NCI-H1092 treated with DMSO at 0.1 percent for 48 hours (cell line): ENCODE results near the gene DLG2.

Experiments used
- DNase-seq: peaks from one replicate; lab custom pipeline; 2025; lab: John Stamatoyannopoulos, UW

DLG2 gene

DNA sequence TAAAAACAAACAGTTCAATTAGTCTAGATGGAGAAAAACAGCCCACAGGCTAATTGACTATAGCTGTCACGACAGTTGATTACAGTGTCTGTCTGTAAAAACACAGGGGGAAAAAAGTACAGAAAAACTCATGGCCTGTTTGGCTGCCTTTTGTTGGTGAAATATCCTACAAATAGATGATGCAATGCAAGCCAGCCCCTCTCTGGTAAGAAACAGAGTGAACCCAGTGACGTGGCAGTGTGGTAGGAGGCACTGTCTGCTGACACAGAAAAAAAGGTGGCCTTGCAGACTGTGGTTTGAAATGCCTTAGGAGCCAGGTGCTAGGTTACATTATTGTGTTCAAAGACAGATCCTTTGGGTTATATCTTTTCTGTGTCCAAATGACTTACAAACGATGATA is 1909.6 kb downstream of the DLG2 start:
- DNase-seq, result no peak

- no peak for DNase-seq
Observed at GRCh38 chr11:83715927-83716535, 1911.1 kb downstream of the DLG2 start.

GRCh38 chr11:83713708-83714107 is 1913.4 kb downstream of the DLG2 start:
- DNase-seq, result no peak

- DNase-seq, result no peak
Observed at GRCh38 chr11:83711106-83711527, 1916.0 kb downstream of the DLG2 start.

- no peak for DNase-seq
Observed at GRCh38 chr11:83709434-83709833, 1917.7 kb downstream of the DLG2 start.

- no peak for DNase-seq
Observed at GRCh38 chr11:83706566-83706965, 1920.6 kb downstream of the DLG2 start.

DNA sequence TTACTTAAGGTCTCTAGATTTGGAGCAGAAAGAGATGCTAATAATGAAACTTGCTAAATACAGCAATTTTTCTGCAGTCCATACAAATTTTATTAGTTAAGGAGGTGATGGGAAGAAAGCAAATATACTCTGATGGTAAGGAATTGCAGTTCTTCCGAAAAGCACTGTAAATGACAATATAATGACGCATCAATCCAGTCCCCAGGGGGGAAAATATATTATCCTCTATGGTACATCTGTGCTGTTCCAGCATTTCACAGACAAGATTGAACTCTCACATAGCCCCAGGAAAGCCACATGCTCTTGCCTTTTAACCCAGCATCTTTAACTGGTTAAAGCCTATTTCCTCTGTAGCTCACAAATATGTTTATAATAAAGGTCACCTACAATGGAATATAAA is 1924.3 kb downstream of the DLG2 start:
- DNase-seq, result no peak

- DNase-seq, result no peak
Observed at GRCh38 chr11:83697518-83697917, 1929.6 kb downstream of the DLG2 start.

- no peak for DNase-seq
Observed at GRCh38 chr11:83695046-83695445, 1932.1 kb downstream of the DLG2 start.

- no peak for DNase-seq
Observed at GRCh38 chr11:83694191-83694910, 1932.8 kb downstream of the DLG2 start.

DNA sequence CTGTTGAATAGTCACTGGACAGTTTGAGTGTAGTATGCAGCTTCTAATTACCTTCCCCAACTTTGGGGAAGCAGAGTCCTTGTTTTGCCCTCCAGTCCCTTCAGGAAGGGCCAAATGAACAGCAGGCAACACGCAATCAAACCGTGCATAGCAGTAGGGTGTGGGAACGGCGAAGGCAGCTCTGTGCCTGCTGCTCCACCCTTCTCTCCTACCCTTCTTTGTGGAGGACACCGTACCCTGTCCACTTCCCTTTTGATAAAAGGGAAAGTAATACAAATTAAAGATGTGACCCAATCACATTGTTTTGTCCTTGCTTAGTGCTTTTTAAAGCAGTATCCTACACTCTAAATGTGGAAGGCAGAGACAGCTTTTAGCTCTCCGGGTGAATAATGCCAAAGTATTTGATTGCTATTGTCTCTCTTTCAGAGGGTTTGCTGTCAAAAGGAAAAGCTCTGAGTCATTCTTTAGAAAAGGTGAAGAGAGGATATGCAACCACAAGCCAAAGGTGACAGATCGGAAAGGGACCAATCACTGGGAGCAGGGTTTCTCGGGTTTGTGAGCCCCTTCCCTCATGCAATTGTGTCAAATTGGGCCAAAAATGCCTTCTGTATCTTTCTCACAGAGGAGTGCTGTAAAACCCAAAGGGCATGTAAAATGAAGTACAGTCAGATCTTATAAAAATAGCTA is 1933.7 kb downstream of the DLG2 start:
- DNase-seq, result no peak

DNA sequence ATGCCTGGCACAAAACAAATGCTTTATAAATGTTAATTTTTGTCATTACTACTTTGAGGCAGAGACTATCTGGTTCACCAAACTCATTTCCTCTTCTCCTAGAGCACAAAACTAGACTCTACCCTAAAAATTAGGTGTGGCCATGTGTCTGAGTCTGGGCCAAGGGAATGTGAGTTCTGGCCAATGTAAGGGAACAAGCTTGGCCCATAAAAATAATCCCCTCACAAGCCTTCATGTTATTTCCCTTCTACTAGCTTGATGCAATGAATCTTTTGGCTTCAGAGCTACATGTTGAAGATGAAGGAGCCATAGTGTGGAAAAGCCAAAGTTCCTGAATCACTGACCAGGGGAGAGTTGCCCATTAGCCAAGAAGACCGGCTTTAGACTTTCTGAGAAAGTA is 1934.5 kb downstream of the DLG2 start:
- no peak for DNase-seq

DNA sequence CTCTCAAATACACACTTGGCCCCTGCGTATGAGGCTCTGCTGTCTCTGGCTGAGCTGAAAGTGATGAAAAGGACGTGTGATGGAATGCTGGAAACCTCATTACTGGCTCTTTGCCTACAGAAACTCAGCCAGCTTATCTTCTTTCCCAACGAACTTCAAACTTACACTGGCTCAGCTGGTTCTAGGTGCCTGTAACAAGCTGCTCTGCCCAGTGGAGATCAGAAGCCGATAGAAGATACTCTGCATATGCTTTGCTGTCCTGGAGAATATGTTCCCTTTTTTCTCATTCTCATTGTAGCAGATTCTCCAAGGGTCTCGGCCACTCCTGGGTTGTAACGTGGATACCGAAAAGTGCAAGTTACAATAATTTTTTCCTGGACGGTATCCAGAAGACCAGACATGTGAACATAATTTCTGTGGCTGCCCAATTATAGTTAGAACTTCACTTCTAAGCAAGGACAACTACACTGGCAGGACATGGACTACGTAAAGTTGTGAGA is 1935.6 kb downstream of the DLG2 start:
- no peak for DNase-seq

DNA sequence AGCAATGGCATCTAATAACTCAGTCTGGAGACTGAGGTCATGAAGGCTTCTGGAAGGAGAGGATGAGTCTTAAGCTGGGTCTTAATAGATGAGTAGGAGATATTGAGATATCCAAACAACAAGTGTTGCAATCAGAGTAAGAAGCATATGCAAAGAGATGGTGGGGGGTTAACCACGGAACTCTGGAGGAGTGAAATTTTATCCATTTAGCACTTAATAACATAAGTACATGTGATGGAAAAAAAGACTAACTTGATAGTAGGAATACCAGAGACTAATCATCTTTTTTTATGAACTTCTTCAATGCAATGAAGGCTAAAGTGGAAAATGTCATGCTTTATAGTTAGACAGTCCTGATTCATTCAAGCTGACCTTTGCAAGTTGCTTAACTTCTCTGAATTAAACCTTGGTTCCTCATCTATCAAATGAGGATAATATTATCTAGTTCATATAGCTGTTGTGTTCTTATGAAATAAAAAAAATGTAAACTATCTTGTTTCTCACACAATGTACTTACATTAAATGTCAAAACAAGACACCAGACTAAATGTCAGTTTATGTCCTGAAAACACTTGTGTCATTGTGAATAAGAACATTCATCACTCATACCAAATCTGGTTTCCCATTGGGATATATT is 1937.9 kb downstream of the DLG2 start:
- DNase-seq, result no peak

DNA sequence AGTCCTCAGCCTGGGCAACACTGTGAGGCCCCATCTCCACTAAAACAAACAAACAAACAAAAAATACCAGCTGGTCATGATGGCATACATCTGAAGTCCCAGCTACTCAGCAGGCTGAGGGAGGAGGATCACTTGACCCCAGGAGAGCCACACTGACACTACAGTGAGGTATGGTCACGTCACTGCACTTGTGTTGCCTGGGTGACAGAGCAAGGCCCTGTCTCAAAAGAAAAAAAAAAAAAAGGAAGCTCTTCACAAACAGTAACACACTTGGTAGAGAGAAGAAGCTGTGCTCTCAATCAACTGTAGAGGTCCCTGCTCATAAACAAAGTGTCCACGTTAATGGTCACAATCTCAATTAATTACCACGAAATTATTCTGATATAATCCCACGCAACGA is 1939.4 kb downstream of the DLG2 start:
- DNase-seq, result no peak

DNA sequence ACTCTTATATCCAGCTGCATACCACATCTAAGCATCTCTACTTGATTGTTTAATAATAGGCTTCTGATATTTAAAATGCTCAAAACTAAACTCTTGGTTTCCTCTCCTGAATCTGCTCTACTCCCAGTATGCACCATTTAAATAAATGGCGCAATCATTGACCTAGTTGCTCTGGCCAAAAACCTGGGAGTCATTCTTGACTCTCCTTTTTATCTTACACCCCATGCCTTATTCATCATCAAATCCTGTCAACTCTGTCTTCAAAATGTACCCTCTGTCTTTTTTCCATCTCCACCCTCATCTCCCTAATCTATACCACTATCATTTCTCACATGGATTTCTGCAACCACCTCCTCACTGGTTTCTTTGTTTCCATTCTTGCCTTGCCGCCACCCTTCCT is 1941.4 kb downstream of the DLG2 start:
- DNase-seq, result no peak

DNA sequence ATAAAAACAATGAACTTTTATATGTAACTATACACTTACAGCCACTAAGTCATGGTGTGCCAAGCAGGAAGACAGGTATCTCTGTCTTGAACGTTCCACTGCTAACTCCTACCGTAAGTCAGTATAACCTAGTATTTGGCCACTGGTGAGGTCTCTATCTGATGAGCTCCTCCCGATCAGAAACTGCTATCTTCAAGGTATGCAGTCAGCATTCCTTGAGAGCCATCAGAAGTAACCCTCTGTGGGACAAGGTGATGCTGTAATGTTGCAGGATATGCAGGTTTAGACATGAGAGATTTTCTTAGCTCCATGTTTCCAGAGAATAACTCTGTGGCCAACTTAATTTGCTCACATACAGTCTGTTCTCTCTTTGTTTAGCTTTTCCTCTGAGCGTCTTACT is 1943.1 kb downstream of the DLG2 start:
- no peak for DNase-seq

GRCh38 chr11:83682611-83682973 is 1944.6 kb downstream of the DLG2 start:
- DNase-seq, result no peak

GRCh38 chr11:83681906-83682610 is 1945.1 kb downstream of the DLG2 start:
- DNase-seq, result no peak

DNA sequence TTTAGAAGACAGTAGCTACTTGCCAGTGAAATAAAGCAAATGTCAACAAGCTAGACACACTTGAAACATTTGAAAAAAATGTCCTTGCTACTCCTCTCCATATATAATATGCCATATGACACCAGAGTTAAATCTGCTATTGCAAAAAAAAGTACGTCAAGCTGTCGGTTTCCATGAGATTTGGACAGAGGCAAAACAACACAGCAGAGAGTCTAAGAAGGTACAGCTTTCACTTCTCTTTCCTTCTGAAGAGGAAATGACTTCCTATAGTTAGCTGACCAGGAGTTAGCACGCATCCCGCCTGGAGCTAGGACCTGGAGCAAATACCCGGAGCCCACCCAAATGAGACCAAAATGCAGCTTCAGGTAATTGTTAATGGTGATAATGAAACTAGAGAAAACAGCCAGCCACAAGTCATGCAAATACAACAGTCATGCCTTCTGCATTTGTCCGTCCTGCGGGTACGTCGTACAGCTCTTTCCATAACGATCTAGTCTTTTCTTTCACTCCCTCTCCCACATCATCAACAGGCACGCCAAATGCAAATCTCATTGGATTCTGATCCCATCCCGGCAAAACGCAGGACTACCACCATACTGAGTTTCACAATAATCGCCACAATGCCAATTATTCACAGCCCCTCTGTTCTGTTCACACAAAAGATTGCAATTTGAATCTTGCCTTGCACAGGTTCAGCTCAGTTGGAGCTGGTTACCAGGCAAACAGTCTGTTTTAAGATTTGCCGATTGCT is 1945.9 kb downstream of the DLG2 start:
- no peak for DNase-seq

DNA sequence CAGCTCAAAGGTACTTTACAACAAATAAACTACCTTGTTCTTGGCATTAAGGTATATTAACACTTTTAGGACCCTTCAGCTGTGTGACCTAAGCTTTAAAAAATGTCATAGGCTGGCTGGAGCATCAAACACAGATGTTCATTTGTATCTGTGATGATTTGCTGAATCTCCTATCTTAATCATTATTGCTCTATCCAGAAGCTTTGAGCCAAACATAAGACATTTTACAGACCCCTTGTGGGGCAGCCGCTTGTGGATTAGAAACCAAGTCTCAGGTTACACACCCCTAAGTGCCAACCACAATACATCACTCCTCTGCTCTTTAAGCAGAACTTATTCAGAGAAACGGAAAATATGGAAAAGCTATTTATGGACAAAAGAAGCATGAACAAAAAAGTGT is 1946.8 kb downstream of the DLG2 start:
- DNase-seq, result no peak
